Measurements from ENCODE around the gene ANKRD17.

ANKRD17 gene

GRCh38 chr4:73245955-73246354 lies 12.6 kb downstream of the ANKRD17 start:
- Histone ChIP-seq H3K4me3 (ENCODE audit: low read depth, low read length, poor library complexity, severe bottlenecking) (no peak overlapping the region), H4K20me1 (ENCODE audit: insufficient read depth, low read length) (no peaks in the 10 kb centered on the region; the same call in 1 of the 2 replicates), H3K9me2 (ENCODE audit: low read depth, low read length) (no peaks in the 10 kb centered on the region), H3K27me3 (ENCODE audit: insufficient read depth, low read length) (no peaks in the 10 kb centered on the region), H2AFZ (ENCODE audit: low read length) (no peak overlapping the region), H3K9me3 (ENCODE audit: low read length) (no peaks in the 10 kb centered on the region), H3K79me2 (ENCODE audit: insufficient read depth, low read length) (peaks cover 100% of the 10 kb centered on the region), H3K9ac (ENCODE audit: low read length) (no peak overlapping the region), H3F3A (ENCODE audit: insufficient read depth, low read length) (no peaks in the 10 kb centered on the region), H3K27ac (ENCODE audit: low read depth, low read length, poor library complexity, severe bottlenecking) (no peak overlapping the region), H3K4me1 (ENCODE audit: insufficient read depth, low read length, severe bottlenecking) (no peaks in the 10 kb centered on the region), H3K36me3 (ENCODE audit: insufficient read depth, low read length) (peaks cover 77% of the 10 kb centered on the region), H3K4me2 (ENCODE audit: low read length) (no peak overlapping the region)
- TF ChIP-seq CTCF (IDR thresholded peaks at IDR 0.05; ENCODE audit: low read length) (no peak), EZH2 (IDR thresholded peaks at IDR 0.05; ENCODE audit: borderline replicate concordance, low read length) (no peak)

- Histone ChIP-seq H3K4me3 (ENCODE audit: low read depth, low read length, poor library complexity, severe bottlenecking) (no peak overlapping the region), H3K4me1 (ENCODE audit: insufficient read depth, low read length, severe bottlenecking) (no peaks in the 10 kb centered on the region), H3K36me3 (ENCODE audit: insufficient read depth, low read length) (peaks cover 74% of the 10 kb centered on the region), H3K9me2 (ENCODE audit: low read depth, low read length) (no peaks in the 10 kb centered on the region), H3K9ac (ENCODE audit: low read length) (no peak overlapping the region), H3K9me3 (ENCODE audit: low read length) (no peaks in the 10 kb centered on the region), H2AFZ (ENCODE audit: low read length) (no peak overlapping the region), H3K4me2 (ENCODE audit: low read length) (no peak overlapping the region), H3K79me2 (ENCODE audit: insufficient read depth, low read length) (peaks cover 100% of the 10 kb centered on the region), H3F3A (ENCODE audit: insufficient read depth, low read length) (no peaks in the 10 kb centered on the region), H3K27me3 (ENCODE audit: insufficient read depth, low read length) (no peaks in the 10 kb centered on the region), H3K27ac (ENCODE audit: low read depth, low read length, poor library complexity, severe bottlenecking) (no peak overlapping the region), H4K20me1 (ENCODE audit: insufficient read depth, low read length) (no peaks in the 10 kb centered on the region)
- TF ChIP-seq EZH2 (IDR thresholded peaks at IDR 0.05; ENCODE audit: borderline replicate concordance, low read length) (no peak), CTCF (IDR thresholded peaks at IDR 0.05; ENCODE audit: low read length) (no peak)
These were observed 13.5 kb downstream of the ANKRD17 start for GRCh38 chr4:73244945-73245601.

GRCh38 chr4:73237044-73237443 lies 21.6 kb downstream of the ANKRD17 start:
- H3K4me3 ChIP-seq (ENCODE audit: low read depth, low read length, poor library complexity, severe bottlenecking): no peak overlapping the region
- H3K79me2 ChIP-seq (ENCODE audit: insufficient read depth, low read length): peaks cover 84% of the 10 kb centered on the region
- H2AFZ ChIP-seq (ENCODE audit: low read length): no peak overlapping the region
- no peak overlapping the region for H3K9ac ChIP-seq (ENCODE audit: low read length)
- no peaks in the 10 kb centered on the region for H4K20me1 ChIP-seq (ENCODE audit: insufficient read depth, low read length)
- H3K27me3 ChIP-seq (ENCODE audit: insufficient read depth, low read length): no peaks in the 10 kb centered on the region
- no peaks in the 10 kb centered on the region for H3K9me3 ChIP-seq (ENCODE audit: low read length)
- no peaks in the 10 kb centered on the region for H3K4me1 ChIP-seq (ENCODE audit: insufficient read depth, low read length, severe bottlenecking)
- H3K27ac ChIP-seq (ENCODE audit: low read depth, low read length, poor library complexity, severe bottlenecking): no peak overlapping the region
- H3K4me2 ChIP-seq (ENCODE audit: low read length): no peak overlapping the region
- H3F3A ChIP-seq (ENCODE audit: insufficient read depth, low read length): no peaks in the 10 kb centered on the region
- H3K9me2 ChIP-seq (ENCODE audit: low read depth, low read length): no peaks in the 10 kb centered on the region
- TF ChIP-seq EZH2 (IDR thresholded peaks at IDR 0.05; ENCODE audit: borderline replicate concordance, low read length) (no peak), CTCF (IDR thresholded peaks at IDR 0.05; ENCODE audit: low read length) (no peak)
- H3K36me3 ChIP-seq (ENCODE audit: insufficient read depth, low read length): peaks cover 82% of the 10 kb centered on the region

All from OCI-LY1 (cell line).